Measurements from ENCODE around the gene SLC5A10. TPM values are rescaled to one million over a fixed set of nuclear protein-coding genes. Genes with fewer than 3 reads are reported as not detected.

SLC5A10 gene
- polyA plus RNA-seq, 1 of the 3 experiments (the other 2 are of a cell fraction), result not detected

GRCh38 chr17:18977021-18977420, 25.1 kb downstream of the SLC5A10 start (continued):
- TF ChIP-seq USF1 (IDR thresholded peaks at IDR 0.05; ENCODE audit: borderline replicate concordance, low read depth) (no peak), ELF1 (IDR thresholded peaks at IDR 0.05) (no peak)

GRCh38 chr17:18977646-18978045, 25.7 kb downstream of the SLC5A10 start:
- Histone ChIP-seq H3K27me3 (ENCODE audit: insufficient read depth) (no peaks in the 10 kb centered on the region), H3K9me2 (no peaks in the 10 kb centered on the region), H3K9ac (no peak overlapping the region), H3K79me2 (ENCODE audit: insufficient read depth) (no peaks in the 10 kb centered on the region), H2AFZ (ENCODE audit: low read depth) (no peak overlapping the region), H3K4me3 (ENCODE audit: low read depth in 2 of 2, low read length in 1 of 2) (no peak overlapping the region), H3K36me3 (replicated peaks in 1 of 2; ENCODE audit: control insufficient read depth in 1 of 2, insufficient read depth in 2 of 2, low read length in 1 of 2) (peaks cover 0 to 21% of the 10 kb centered on the region in 2 experiments), H3K4me1 (ENCODE audit: control insufficient read depth in 1 of 2, insufficient read depth in 2 of 2, low read depth in 1 of 2, low read length in 1 of 2) (peaks cover 0 to 11% of the 10 kb centered on the region in 2 experiments; a peak in 3 of 4 replicates), H3K4me2 (no peak overlapping the region), H3K9me3 (no peaks in the 10 kb centered on the region), H3K27ac (ENCODE audit: low read depth in 2 of 2, low read length in 1 of 2) (no peak overlapping the region), H3F3A (replicated peaks; ENCODE audit: insufficient read depth) (no peaks in the 10 kb centered on the region), H4K20me1 (ENCODE audit: insufficient read depth) (no peaks in the 10 kb centered on the region)
- DNase-seq, result no peak
- WGBS (ENCODE audit: low lambda C conversion rate), result 94% methylated on average over 13 of the region's 19 CpGs
- TF ChIP-seq USF1 (IDR thresholded peaks at IDR 0.05; ENCODE audit: borderline replicate concordance, low read depth) (no peak), FOSL2 (IDR thresholded peaks at IDR 0.05; ENCODE audit: borderline replicate concordance, low read depth) (no peak), GABPA (IDR thresholded peaks at IDR 0.05; ENCODE audit: low read depth) (no peak), RFX5 (IDR thresholded peaks at IDR 0.05; ENCODE audit: low read length) (no peak), RCOR1 (IDR thresholded peaks at IDR 0.05; ENCODE audit: low read length) (no peak), TCF12 (IDR thresholded peaks at IDR 0.05) (no peak), TAF1 (IDR thresholded peaks at IDR 0.05; ENCODE audit: borderline replicate concordance, low read depth, low read length) (no peak), YY1 (IDR thresholded peaks at IDR 0.05; ENCODE audit: low read depth) (no peak), MAX (IDR thresholded peaks at IDR 0.05; ENCODE audit: low read depth) (no peak), RAD21 (IDR thresholded peaks at IDR 0.05; ENCODE audit: low read length) (no peak)
- TF ChIP-seq, protein P1, sequence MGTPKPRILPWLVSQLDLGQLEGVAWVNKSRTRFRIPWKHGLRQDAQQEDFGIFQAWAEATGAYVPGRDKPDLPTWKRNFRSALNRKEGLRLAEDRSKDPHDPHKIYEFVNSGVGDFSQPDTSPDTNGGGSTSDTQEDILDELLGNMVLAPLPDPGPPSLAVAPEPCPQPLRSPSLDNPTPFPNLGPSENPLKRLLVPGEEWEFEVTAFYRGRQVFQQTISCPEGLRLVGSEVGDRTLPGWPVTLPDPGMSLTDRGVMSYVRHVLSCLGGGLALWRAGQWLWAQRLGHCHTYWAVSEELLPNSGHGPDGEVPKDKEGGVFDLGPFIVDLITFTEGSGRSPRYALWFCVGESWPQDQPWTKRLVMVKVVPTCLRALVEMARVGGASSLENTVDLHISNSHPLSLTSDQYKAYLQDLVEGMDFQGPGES (IDR thresholded peaks at IDR 0.05; ENCODE audit: low read depth, low read length), result no peak
- POLR2A ChIA-PET, result no interaction called here
- CTCF ChIA-PET, result interaction anchor here (0.6 to 5.7 kb wide), 3 partner anchors 17 to 47 kb away, joined by 3 to 34 read pairs (median 3); no protein-coding TSS in a partner anchor

DNA sequence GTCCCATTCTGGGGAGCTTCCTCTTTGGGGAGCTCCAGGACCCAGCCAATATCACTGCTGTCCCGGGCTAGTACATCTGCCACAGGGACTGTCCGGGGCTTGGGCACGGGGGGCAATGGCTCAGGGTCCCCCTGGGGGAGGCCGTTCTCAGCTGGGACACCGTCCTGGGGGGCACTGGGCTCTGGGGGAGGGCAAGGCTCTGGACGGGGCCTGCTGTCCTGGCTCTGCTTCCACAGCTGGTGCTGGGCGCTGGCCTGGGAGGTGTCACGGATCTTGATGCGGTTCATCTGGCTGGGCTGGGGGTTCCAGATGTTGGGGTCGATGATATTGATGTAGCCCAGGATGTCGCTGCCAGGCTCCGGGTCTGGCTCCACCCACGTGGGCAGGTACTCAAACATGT, 26.1 kb downstream of the SLC5A10 start:
- H3K4me2 ChIP-seq, result no peak overlapping the region
- ChIA-PET POLR2A (no interaction called here), CTCF (interaction anchor here (1.4 to 5.7 kb wide), 2 partner anchors 17 to 46 kb away, joined by 3 to 34 read pairs; no protein-coding TSS in a partner anchor)
- no CpG with 5 or more reads among the region's 13 CpGs for WGBS (ENCODE audit: low lambda C conversion rate)
- H3K27me3 ChIP-seq (ENCODE audit: insufficient read depth), result no peaks in the 10 kb centered on the region
- no peaks in the 10 kb centered on the region for H3K9me3 ChIP-seq
- no peak for TF ChIP-seq YY1 (IDR thresholded peaks at IDR 0.05; ENCODE audit: low read depth)
- no peak for TF ChIP-seq CHD2 (IDR thresholded peaks at IDR 0.05; ENCODE audit: low read length, partially characterized antibody)
- TF ChIP-seq MEF2A (IDR thresholded peaks at IDR 0.05; ENCODE audit: borderline replicate concordance, low read depth), result no peak
- no peak for TF ChIP-seq SIN3A (IDR thresholded peaks at IDR 0.05; ENCODE audit: borderline replicate concordance, low read depth, low read length)
- no peak overlapping the region for H3K27ac ChIP-seq (ENCODE audit: low read depth in 2 of 2, low read length in 1 of 2)
- H3K4me1 ChIP-seq (ENCODE audit: control insufficient read depth in 1 of 2, insufficient read depth in 2 of 2, low read depth in 1 of 2, low read length in 1 of 2), result peaks cover 0 to 11% of the 10 kb centered on the region in 2 experiments; a peak in 3 of 4 replicates
- H2AFZ ChIP-seq (ENCODE audit: low read depth), result no peak overlapping the region
- no peaks in the 10 kb centered on the region for H3K79me2 ChIP-seq (ENCODE audit: insufficient read depth)
- peaks cover 0 to 21% of the 10 kb centered on the region in 2 experiments for H3K36me3 ChIP-seq (replicated peaks in 1 of 2; ENCODE audit: control insufficient read depth in 1 of 2, insufficient read depth in 2 of 2, low read length in 1 of 2)
- H3K9ac ChIP-seq, result no peak overlapping the region
- no peaks in the 10 kb centered on the region for H3F3A ChIP-seq (replicated peaks; ENCODE audit: insufficient read depth)
- DNase-seq, result no peak
- H3K4me3 ChIP-seq (ENCODE audit: low read depth in 2 of 2, low read length in 1 of 2), result no peak overlapping the region
- H4K20me1 ChIP-seq (ENCODE audit: insufficient read depth), result no peaks in the 10 kb centered on the region
- no peaks in the 10 kb centered on the region for H3K9me2 ChIP-seq
